ENCODE results near the gene TMEM229B.
A peak's percentile ranks its signal among the peaks of the same experiment; 100 is the strongest.
"Not testable (repeated sequence)": the region's sequence is repeated elsewhere in the genome, so short reads cannot be mapped to it uniquely, and the experiment has no call there.

TMEM229B gene

DNA sequence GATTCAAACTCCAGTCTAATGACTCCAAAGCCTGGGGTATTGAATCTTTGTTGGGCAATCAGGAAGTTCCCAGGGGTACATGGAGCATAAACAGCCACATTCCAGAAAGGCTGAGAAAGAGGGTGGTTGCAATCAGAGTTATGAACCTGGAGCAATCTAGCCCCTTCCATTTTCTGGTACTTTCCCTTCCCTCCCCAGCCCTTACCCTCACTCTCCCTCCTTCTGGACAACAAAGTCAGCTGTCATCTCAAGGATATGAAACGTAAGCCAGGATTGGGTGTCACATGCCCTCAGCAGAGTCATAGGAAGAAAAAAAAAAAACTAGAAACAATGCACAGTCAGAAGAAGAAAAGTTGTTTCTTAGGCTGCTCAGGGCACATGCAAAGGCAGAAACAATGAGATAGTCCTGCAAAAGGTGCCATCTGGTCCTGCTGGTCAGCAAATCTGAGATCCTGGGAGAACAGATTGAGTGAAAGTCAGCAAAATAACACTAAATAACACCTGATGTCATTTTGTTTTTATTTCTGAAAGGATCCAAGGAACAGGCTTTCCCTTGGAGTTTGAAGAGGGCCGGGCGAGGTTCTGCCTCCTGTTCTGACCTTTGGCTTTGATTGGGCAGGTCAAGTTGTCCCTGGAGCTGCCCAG is 27.1 kb downstream of the TMEM229B start:
- no peak overlapping the region for H3K4me3 ChIP-seq (ENCODE audit: low read depth, low read length)
- TF ChIP-seq, protein P1, sequence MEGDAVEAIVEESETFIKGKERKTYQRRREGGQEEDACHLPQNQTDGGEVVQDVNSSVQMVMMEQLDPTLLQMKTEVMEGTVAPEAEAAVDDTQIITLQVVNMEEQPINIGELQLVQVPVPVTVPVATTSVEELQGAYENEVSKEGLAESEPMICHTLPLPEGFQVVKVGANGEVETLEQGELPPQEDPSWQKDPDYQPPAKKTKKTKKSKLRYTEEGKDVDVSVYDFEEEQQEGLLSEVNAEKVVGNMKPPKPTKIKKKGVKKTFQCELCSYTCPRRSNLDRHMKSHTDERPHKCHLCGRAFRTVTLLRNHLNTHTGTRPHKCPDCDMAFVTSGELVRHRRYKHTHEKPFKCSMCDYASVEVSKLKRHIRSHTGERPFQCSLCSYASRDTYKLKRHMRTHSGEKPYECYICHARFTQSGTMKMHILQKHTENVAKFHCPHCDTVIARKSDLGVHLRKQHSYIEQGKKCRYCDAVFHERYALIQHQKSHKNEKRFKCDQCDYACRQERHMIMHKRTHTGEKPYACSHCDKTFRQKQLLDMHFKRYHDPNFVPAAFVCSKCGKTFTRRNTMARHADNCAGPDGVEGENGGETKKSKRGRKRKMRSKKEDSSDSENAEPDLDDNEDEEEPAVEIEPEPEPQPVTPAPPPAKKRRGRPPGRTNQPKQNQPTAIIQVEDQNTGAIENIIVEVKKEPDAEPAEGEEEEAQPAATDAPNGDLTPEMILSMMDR (IDR thresholded peaks at IDR 0.05; ENCODE audit: borderline replicate concordance, insufficient read depth, low read depth, low read length), result no peak

DNA sequence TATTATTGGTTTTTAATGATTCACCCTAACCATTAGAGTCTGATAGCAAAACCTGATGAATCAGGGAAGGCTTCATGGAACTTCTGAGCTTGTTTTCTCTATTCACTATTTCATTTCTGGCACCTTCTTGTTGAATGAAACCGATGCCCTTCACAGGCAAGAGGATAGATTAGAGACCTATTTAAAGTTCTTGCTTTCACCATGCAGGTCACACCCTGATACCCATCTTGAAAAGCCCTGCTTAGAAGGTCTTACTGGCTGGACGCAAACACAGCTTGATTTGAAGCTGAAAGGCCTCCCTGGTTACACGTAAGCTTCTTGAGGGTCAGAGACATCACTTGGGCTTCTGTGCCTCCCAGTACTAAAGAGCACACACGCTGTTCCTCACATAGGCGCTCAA is 29.2 kb downstream of the TMEM229B start:
- TF ChIP-seq, protein P1 (IDR thresholded peaks at IDR 0.05; ENCODE audit: borderline replicate concordance, insufficient read depth, low read depth, low read length), result no peak
- H3K4me3 ChIP-seq (ENCODE audit: low read depth, low read length), result no peak overlapping the region

DNA sequence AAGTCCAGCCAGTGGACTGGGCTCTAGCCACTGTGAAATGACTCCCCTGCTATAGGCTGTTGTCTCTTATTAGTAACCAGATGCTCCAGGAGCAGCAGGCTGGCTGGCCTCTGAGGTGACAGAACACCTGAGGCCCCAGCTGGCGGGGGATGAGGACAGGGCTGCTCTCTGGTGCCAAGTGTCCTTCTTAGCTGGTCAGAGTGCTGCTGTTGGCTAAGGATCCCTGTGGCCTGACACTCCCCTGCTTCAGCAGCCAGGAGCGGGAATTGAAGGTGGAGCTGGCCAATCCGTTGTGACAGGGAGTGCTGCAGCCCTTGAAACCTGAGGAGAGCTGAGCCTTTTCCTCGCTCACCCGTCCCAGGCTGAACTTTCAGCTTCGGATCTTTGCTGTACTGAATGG is 30.7 kb downstream of the TMEM229B start:
- no peak overlapping the region for H3K4me3 ChIP-seq (ENCODE audit: low read depth, low read length)
- TF ChIP-seq, protein P1 (IDR thresholded peaks at IDR 0.05; ENCODE audit: borderline replicate concordance, insufficient read depth, low read depth, low read length), result no peak

DNA sequence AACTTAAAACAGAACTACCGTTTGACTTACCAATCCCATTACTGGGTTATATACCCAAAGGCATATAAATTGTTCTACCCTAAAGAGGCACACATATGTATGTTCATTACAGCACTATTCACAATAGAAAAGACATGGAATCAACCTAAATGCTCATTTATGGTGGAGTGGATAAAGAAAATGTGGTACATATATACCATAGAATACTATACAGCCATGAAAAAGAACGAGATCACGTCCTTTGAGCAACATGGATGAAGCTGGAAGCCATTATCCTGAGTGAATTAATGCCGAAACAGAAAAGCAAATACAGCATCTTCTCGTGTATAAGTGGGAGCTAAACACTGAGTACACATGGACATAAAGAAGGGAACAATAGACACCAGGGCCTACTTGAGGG is 31.8 kb downstream of the TMEM229B start:
- no peak overlapping the region for H3K4me3 ChIP-seq (ENCODE audit: low read depth, low read length)
- TF ChIP-seq, protein P1 (IDR thresholded peaks at IDR 0.05; ENCODE audit: borderline replicate concordance, insufficient read depth, low read depth, low read length), result no peak

DNA sequence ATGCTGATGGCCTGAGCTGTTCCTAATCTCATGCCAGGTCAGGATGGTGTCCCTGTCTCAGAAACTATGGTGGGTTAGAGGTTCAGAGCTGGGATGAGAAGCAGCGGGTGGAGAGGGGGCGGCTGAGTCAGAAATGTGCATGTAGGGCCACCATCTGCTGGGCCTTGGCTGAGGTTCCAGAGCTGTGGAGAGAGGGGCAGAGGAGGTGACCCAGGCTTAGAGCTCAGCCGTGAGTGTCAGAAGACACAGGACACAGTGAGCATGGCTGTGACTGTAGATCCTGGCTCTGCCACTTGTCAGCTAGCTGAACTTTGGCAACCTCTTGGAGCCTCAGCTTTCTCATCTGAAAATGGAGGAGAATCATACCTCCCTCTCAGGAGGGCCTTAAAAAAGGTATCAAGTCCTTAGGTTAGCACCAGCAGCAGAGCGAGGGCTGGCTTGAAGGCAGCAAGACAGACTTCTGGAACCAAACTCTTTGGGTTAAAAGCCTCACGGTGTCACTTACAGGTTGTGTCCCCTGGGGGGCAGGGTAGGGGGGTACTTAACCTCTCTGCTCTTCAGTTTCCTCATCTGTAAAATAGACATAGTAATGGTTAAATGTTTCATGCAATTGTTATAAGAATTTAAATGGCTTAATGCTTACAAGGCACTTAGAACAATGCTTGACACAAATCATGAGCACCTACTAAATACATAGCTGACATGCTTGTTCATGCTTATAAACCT is 34.8 kb downstream of the TMEM229B start:
- no peak overlapping the region for H3K4me3 ChIP-seq (ENCODE audit: low read depth, low read length)
- TF ChIP-seq, protein P1 (IDR thresholded peaks at IDR 0.05; ENCODE audit: borderline replicate concordance, insufficient read depth, low read depth, low read length), result peak; percentile 19; the same call in 1 of the 2 replicates

DNA sequence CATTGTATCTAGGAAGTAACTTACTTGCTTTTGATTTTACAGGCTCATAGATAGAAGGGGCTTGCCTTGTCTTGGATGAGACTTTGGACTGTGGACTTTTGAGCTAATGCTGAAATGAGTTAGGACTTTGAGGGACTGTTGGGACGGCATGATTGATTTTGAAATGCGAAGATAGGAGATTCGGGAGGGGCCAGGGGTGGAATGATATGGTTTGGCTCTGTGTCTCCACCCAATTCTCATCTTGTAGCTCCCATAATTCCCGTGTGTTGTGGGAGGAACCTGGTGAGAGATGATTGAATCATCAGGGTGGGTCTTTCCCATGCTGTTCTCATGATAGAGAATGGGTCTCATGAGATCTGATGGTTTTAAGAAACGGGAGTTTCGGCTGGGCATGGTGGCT is 36.9 kb downstream of the TMEM229B start:
- H3K4me3 ChIP-seq (ENCODE audit: low read depth, low read length), result not testable (repeated sequence)

DNA sequence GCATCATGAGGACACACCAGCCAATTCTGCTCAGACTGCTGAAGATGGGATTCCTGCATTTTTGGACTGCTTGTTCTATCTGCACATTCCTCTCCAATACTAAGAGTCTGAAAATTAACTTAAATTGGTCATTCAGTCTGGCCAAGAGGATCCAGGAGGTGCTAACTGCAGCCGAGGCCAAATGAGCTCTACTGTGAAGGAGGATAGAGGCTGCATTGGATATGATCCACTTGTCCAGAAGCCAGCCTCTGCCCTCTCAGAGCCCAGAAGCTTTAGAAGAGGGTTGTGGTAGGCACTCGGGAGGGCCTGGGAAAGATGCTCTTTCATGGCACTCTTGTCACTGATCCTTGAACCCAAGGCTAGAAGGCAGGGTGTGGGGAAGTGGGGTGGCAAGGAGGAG is 39.4 kb downstream of the TMEM229B start:
- no peak overlapping the region for H3K4me3 ChIP-seq (ENCODE audit: low read depth, low read length)
- TF ChIP-seq, protein P1 (IDR thresholded peaks at IDR 0.05; ENCODE audit: borderline replicate concordance, insufficient read depth, low read depth, low read length), result no peak
